IMR-90 (cell line): ENCODE measurements around the gene OAS3. TPM values are rescaled to one million over a fixed set of nuclear protein-coding genes. Genes with fewer than 3 reads are reported as not detected.
A peak's percentile ranks its signal among the peaks of the same experiment; 100 is the strongest.

Experiments used
- ATAC-seq: fragments of 200-7000 bp; cut with Tn5 transposase; 2 replicates; pipeline ENCODE4 v1.9.1; 2020; ENCODE audit warnings: low read depth, mild to moderate bottlenecking, moderate library complexity
- BruUV-seq: library from RNA; stranded (reverse); fragments of 400-500 nt; replicated peaks from 2 replicates; lab custom pipeline; 2021; lab: Mats Ljungman, UMichigan
- CTCF ChIA-PET: fragments of 300-600 bp; formaldehyde crosslinking; extraction: SDS; loops from one replicate; lab custom pipeline; 2021; ENCODE audit warnings: antibody characterized with exemption; lab: Yijun Ruan, JAX
- POLR2A ChIA-PET: fragments of 300-600 bp; sonication (Branson Sonifier 250); formaldehyde crosslinking; loops from one replicate; lab custom pipeline; 2022; ENCODE audit warnings: antibody characterized with exemption; ENCODE audit not compliant: unreplicated experiment; lab: Charles Lee
- DNase-seq: peaks from one replicate; pipeline ENCODE4 v3.0.0; 2013
- H2AFZ ChIP-seq: replicated peaks from 2 replicates; pipeline ENCODE3; 2013; ENCODE audit warnings: low read length, mild to moderate bottlenecking; ENCODE audit not compliant: poor library complexity
- H2AK5ac ChIP-seq: 2 replicates; pipeline ENCODE4 v1.6.1; 2013; ENCODE audit warnings: low read depth, low read length, inconsistent platforms
- H2AK9ac ChIP-seq: replicated peaks from 2 replicates; pipeline ENCODE3; 2013; ENCODE audit warnings: mild to moderate bottlenecking, low read depth, low read length, moderate library complexity; ENCODE audit not compliant: poor library complexity
- H2BK120ac ChIP-seq: 2 replicates; pipeline ENCODE4 v1.6.1; 2013; ENCODE audit warnings: low read depth, low read length, inconsistent platforms
- H2BK15ac ChIP-seq: 3 replicates; pipeline ENCODE4 v1.6.1; 2013; ENCODE audit warnings: low read depth, low read length, inconsistent platforms
- H2BK20ac ChIP-seq: 2 replicates; pipeline ENCODE4 v1.6.1; 2013; ENCODE audit warnings: low read depth, mild to moderate bottlenecking, inconsistent platforms, low read length, moderate library complexity
- H2BK5ac ChIP-seq: 2 replicates; pipeline ENCODE4 v1.6.1; 2013; ENCODE audit warnings: mild to moderate bottlenecking, low read depth, low read length, inconsistent platforms; ENCODE audit not compliant: poor library complexity, severe bottlenecking
- H3K14ac ChIP-seq: replicated peaks from 2 replicates; pipeline ENCODE4 v1.6.1; 2013; ENCODE audit warnings: low read depth, low read length, inconsistent platforms
- H3K18ac ChIP-seq: 2 replicates; pipeline ENCODE4 v1.6.1; 2013; ENCODE audit warnings: low read depth, low read length, control low read depth
- H3K23ac ChIP-seq: 2 replicates; pipeline ENCODE4 v1.6.1; 2013; ENCODE audit warnings: low read depth, low read length, inconsistent platforms
- H3K27ac ChIP-seq: 2 replicates; pipeline ENCODE4 v1.5.1; 2013; ENCODE audit warnings: mild to moderate bottlenecking, control low read depth, low read length; ENCODE audit not compliant: insufficient read depth
- H3K27me3 ChIP-seq: 2 replicates; pipeline ENCODE4 v1.6.1; 2013; ENCODE audit warnings: low read length; ENCODE audit not compliant: control insufficient read depth, insufficient read depth
- H3K36me3 ChIP-seq: 2 replicates; pipeline ENCODE4 v1.6.1; 2013; ENCODE audit warnings: low read length, mixed read lengths; ENCODE audit not compliant: control insufficient read depth, insufficient read depth
- H3K4ac ChIP-seq: 2 replicates; pipeline ENCODE4 v1.6.1; 2013; ENCODE audit warnings: low read depth, low read length, inconsistent platforms
- H3K4me1 ChIP-seq: 2 replicates; pipeline ENCODE4 v1.6.1; 2013; ENCODE audit warnings: low read length, mixed read lengths; ENCODE audit not compliant: control insufficient read depth, insufficient read depth
- H3K4me2 ChIP-seq: 2 replicates; pipeline ENCODE4 v1.6.1; 2013; ENCODE audit warnings: low read depth, mild to moderate bottlenecking, control low read depth, low read length, moderate library complexity
- H3K4me3 ChIP-seq: 2 replicates; pipeline ENCODE4 v1.5.1; 2013; ENCODE audit warnings: low read depth, mild to moderate bottlenecking, control low read depth, low read length, moderate library complexity; ENCODE audit not compliant: insufficient read depth
- H3K56ac ChIP-seq: 2 replicates; pipeline ENCODE4 v1.6.1; 2013; ENCODE audit warnings: low read length, inconsistent platforms; ENCODE audit not compliant: insufficient read depth; ENCODE audit errors: extremely low read depth
- H3K79me1 ChIP-seq, 2 experiments: 2 replicates each; pipeline ENCODE4 v1.6.1; 2013; ENCODE audit warnings: low read length in 2 of 2, inconsistent platforms in 1 of 2, low read depth in 1 of 2
- H3K9ac ChIP-seq: 2 replicates; pipeline ENCODE4 v1.6.1; 2013; ENCODE audit warnings: low read depth, low read length, control low read depth
- H3K9me1 ChIP-seq: 2 replicates; pipeline ENCODE4 v1.6.1; 2013; ENCODE audit warnings: low read length, inconsistent platforms; ENCODE audit not compliant: insufficient read depth
- H3K9me3 ChIP-seq: 2 replicates; pipeline ENCODE4 v1.6.1; 2013; ENCODE audit warnings: low read length; ENCODE audit not compliant: control insufficient read depth, insufficient read depth
- H4K20me1 ChIP-seq: 2 replicates; pipeline ENCODE4 v1.6.1; 2013; ENCODE audit warnings: low read length, inconsistent platforms; ENCODE audit not compliant: insufficient read depth
- H4K5ac ChIP-seq: 2 replicates; pipeline ENCODE4 v1.6.1; 2013; ENCODE audit warnings: mild to moderate bottlenecking, low read depth, low read length, control low read depth
- H4K8ac ChIP-seq, 2 experiments: 2 replicates each; pipeline ENCODE4 v1.6.1; 2013; ENCODE audit warnings: low read depth in 2 of 2, low read length in 2 of 2, control low read depth in 1 of 2, inconsistent platforms in 1 of 2
- H4K91ac ChIP-seq: 2 replicates; pipeline ENCODE4 v1.6.1; 2013; ENCODE audit warnings: low read depth, low read length, inconsistent platforms; ENCODE audit not compliant: insufficient read depth
- CEBPB ChIP-seq: IDR thresholded peaks from 2 replicates; pipeline ENCODE4 v1.6.1; 2012; ENCODE audit warnings: low read depth, low read length, improper control_type of control experiment
- ELK1 ChIP-seq: fragments of 150-350 bp; IDR thresholded peaks from 2 replicates; pipeline ENCODE4 v1.6.1; 2016; ENCODE audit warnings: low read depth, mild to moderate bottlenecking, low read length, moderate library complexity, borderline replicate concordance
- FOS ChIP-seq: fragments of 150-350 bp; IDR thresholded peaks from 2 replicates; pipeline ENCODE4 v1.6.1; 2016; ENCODE audit warnings: low read depth, low read length
- MAFK ChIP-seq: IDR thresholded peaks from 2 replicates; pipeline ENCODE4 v1.6.1; 2012; ENCODE audit warnings: low read depth, low read length, improper control_type of control experiment
- MAZ ChIP-seq: IDR thresholded peaks from 2 replicates; pipeline ENCODE4 v1.6.1; 2012; ENCODE audit warnings: low read depth, mild to moderate bottlenecking, low read length, improper control_type of control experiment, moderate library complexity, borderline replicate concordance
- NFE2L2 ChIP-seq: fragments of 150-350 bp; IDR thresholded peaks from 2 replicates; pipeline ENCODE4 v1.6.1; 2016; ENCODE audit warnings: low read depth, mild to moderate bottlenecking, low read length
- RAD21 ChIP-seq: IDR thresholded peaks from 2 replicates; pipeline ENCODE4 v1.6.1; 2012; ENCODE audit warnings: low read length, improper control_type of control experiment
- SMC3 ChIP-seq: fragments of 150-350 bp; IDR thresholded peaks from 2 replicates; pipeline ENCODE4 v1.6.1; 2016; ENCODE audit warnings: low read depth, mild to moderate bottlenecking, antibody characterized with exemption, low read length, moderate library complexity
- WGBS, 2 experiments: methylation state at CpG; one replicate each; pipeline versions ENCODE4 v1.1.5 to v1.1.7; 2013; ENCODE audit warnings: missing lambda C conversion rate in 2 of 2; ENCODE audit not compliant: insufficient read length in 1 of 2; ENCODE audit errors: extremely low coverage in 2 of 2; 5-methylcytosine and 5-hydroxymethylcytosine counted together
- dilution Hi-C: fragments of 300-500 bp; cut with HindIII; formaldehyde crosslinking; loops from one replicate; pipeline ENCODE4 v1.14.3; 2018; ENCODE audit warnings: low sequenced_read_pairs; ENCODE audit not compliant: unreplicated experiment
- in situ Hi-C: fragments of 300-500 bp; cut with MboI; formaldehyde crosslinking; loops from 3 replicates; pipeline ENCODE4 v1.14.3; 2019; ENCODE audit warnings: low sequenced_read_pairs, inconsistent platforms, mixed read lengths
- intact Hi-C: fragments of 100-400 bp; cut with micrococcal nuclease; formaldehyde crosslinking; loops from 2 replicates; pipeline ENCODE4 v1.10.0; 2022
- polyA plus RNA-seq, 3 experiments: library from polyadenylated mRNA; depleted of rRNA; stranded (reverse); fragments of >200 nt; gene quantifications; 2 replicates each; pipeline ENCODE4 v1.2.3, GENCODE V29; 2012; ENCODE audit warnings: low replicate concordance in 1 of 3
- total RNA-seq: library from RNA; depleted of rRNA; stranded (reverse); fragments of >200 nt; gene quantifications from 2 replicates; pipeline ENCODE4 v1.2.3, GENCODE V29; 2012
- TF ChIP-seq, protein P1 (sequence below): fragments of 150-350 bp; IDR thresholded peaks from 2 replicates; pipeline ENCODE4 v1.6.1; 2017; ENCODE audit warnings: mild to moderate bottlenecking, antibody characterized with exemption, low read length, low read depth

The OAS3 gene
- total and polyA plus RNA-seq, 2 of the 4 experiments (the other 2 are of a cell fraction), result 4.1 to 7.8 TPM

DNA sequence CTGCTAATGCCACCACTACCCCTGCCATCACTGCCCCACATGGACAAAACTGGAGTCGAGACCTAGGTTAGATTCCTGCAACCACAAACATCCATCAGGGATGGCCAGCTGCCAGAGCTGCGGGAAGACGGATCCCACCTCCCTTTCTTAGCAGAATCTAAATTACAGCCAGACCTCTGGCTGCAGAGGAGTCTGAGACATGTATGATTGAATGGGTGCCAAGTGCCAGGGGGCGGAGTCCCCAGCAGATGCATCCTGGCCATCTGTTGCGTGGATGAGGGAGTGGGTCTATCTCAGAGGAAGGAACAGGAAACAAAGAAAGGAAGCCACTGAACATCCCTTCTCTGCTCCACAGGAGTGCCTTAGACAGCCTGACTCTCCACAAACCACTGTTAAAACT lies 33.0 kb downstream of the OAS3 start:
- H3K79me1 ChIP-seq, result no peaks in the 10 kb centered on the region
- H2BK120ac ChIP-seq, result no peak overlapping the region
- no peak overlapping the region for H2BK15ac ChIP-seq
- H3K4me1 ChIP-seq, result no peaks in the 10 kb centered on the region
- dilution Hi-C loops, result no loop called here
- no CpG with 5 or more reads among the region's 5 CpGs for WGBS, 2 experiments
- no peak overlapping the region for H3K4me2 ChIP-seq
- H3K27me3 ChIP-seq, result no peaks in the 10 kb centered on the region
- in situ Hi-C loops, result no loop called here
- no peak overlapping the region for H3K18ac ChIP-seq
- no peak overlapping the region for H2BK5ac ChIP-seq
- ChIA-PET POLR2A (no interaction called here), CTCF (no interaction called here)
- intact Hi-C loops, result no loop called here
- H4K20me1 ChIP-seq, result no peaks in the 10 kb centered on the region
- DNase-seq (peak; percentile 2), ATAC-seq (no peak)
- H3K4ac ChIP-seq, result no peak overlapping the region
- H2BK20ac ChIP-seq, result no peak overlapping the region
- no peaks in the 10 kb centered on the region for H3K9me3 ChIP-seq
- H2AK9ac ChIP-seq, result no peak overlapping the region
- no TSS peak for BruUV-seq
- no peak overlapping the region for H3K56ac ChIP-seq
- no peak overlapping the region for H4K5ac ChIP-seq
- no peaks in the 10 kb centered on the region; the same call in 1 of the 2 replicates for H3K9me1 ChIP-seq
- no peaks in the 10 kb centered on the region; the same call in 1 of the 2 replicates for H3K36me3 ChIP-seq
- no peak overlapping the region for H2AK5ac ChIP-seq
- no peak overlapping the region for H4K8ac ChIP-seq
- H4K91ac ChIP-seq, result no peak overlapping the region
- no peak overlapping the region for H3K23ac ChIP-seq
- H2AFZ ChIP-seq, result no peak overlapping the region
- TF ChIP-seq RAD21 (no peak), MAZ (no peak), ELK1 (no peak), FOS (no peak), NFE2L2 (no peak), CEBPB (no peak), MAFK (no peak), SMC3 (no peak)
- TF ChIP-seq, protein P1, sequence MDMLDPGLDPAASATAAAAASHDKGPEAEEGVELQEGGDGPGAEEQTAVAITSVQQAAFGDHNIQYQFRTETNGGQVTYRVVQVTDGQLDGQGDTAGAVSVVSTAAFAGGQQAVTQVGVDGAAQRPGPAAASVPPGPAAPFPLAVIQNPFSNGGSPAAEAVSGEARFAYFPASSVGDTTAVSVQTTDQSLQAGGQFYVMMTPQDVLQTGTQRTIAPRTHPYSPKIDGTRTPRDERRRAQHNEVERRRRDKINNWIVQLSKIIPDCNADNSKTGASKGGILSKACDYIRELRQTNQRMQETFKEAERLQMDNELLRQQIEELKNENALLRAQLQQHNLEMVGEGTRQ, result no peak
- no peak overlapping the region for H3K14ac ChIP-seq
- H3K27ac ChIP-seq, result no peak overlapping the region
- H3K4me3 ChIP-seq, result no peak overlapping the region
- H3K9ac ChIP-seq, result no peak overlapping the region
